ENCODE results near the gene CCDC18.

GRCh38 chr1:93152835-93153234, 27.7 kb upstream of the CCDC18 start:
- TF ChIP-seq CTCF (IDR thresholded peaks at IDR 0.05), result no peak
- TF ChIP-seq POLR2A (IDR thresholded peaks at IDR 0.05), result no peak

Measured in adrenal gland (tissue), 5 donors.